GM23248 (cell line): Measurements from ENCODE around the gene RFX2.

Experiments used
- EZH2 ChIP-seq: fragments of 200-600 bp; sonication (generic); IDR thresholded peaks from 2 replicates; pipeline ENCODE4 v1.6.1; 2018; ENCODE audit warnings: antibody characterized with exemption, mild to moderate bottlenecking; ENCODE audit not compliant: insufficient read depth, poor library complexity, severe bottlenecking
- EZH2phosphoT487 ChIP-seq: fragments of 200-600 bp; sonication (generic); IDR thresholded peaks from 2 replicates; pipeline ENCODE4 v1.6.1; 2018; ENCODE audit warnings: antibody characterized with exemption, moderate library complexity, mild to moderate bottlenecking, low read depth; ENCODE audit not compliant: insufficient read depth

GRCh38 chr19:6125571-6125989 lies 15.3 kb upstream of the RFX2 start:
- TF ChIP-seq EZH2phosphoT487: no peak
- no peak for TF ChIP-seq EZH2
